Effector memory CD4-positive, alpha-beta T cell (primary cell): ENCODE data around the gene FAM222B.

Experiments used
- DNase-seq, 3 donors: peaks; one replicate each; pipeline ENCODE4 v3.0.0-alpha.2; 2020
- H3K27ac ChIP-seq: 2 replicates; pipeline ENCODE4 v1.7.0; 2013; ENCODE audit warnings: mild to moderate bottlenecking, low read length, moderate library complexity; ENCODE audit not compliant: insufficient read depth, poor library complexity, severe bottlenecking
- H3K27me3 ChIP-seq: replicated peaks from 2 replicates; pipeline ENCODE4 v1.7.0; 2013; ENCODE audit warnings: mild to moderate bottlenecking, low read length; ENCODE audit not compliant: insufficient read depth, control insufficient read depth, poor library complexity, severe bottlenecking
- H3K36me3 ChIP-seq: 2 replicates; pipeline ENCODE4 v1.7.0; 2013; ENCODE audit warnings: mild to moderate bottlenecking, low read length, moderate library complexity; ENCODE audit not compliant: control insufficient read depth, insufficient read depth
- H3K4me1 ChIP-seq: 2 replicates; pipeline ENCODE4 v1.7.0; 2013; ENCODE audit warnings: low read length, mild to moderate bottlenecking; ENCODE audit not compliant: control insufficient read depth, insufficient read depth, poor library complexity, severe bottlenecking
- H3K4me3 ChIP-seq: 2 replicates; pipeline ENCODE4 v1.7.0; 2013; ENCODE audit warnings: low read length, low read depth, mild to moderate bottlenecking; ENCODE audit not compliant: insufficient read depth, poor library complexity, severe bottlenecking
- H3K9me3 ChIP-seq: 2 replicates; pipeline ENCODE4 v1.7.0; 2013; ENCODE audit warnings: mild to moderate bottlenecking, low read length, moderate library complexity; ENCODE audit not compliant: control insufficient read depth
- total RNA-seq, 3 donors: gene quantifications; one replicate each; lab custom pipeline; 2026; lab: John Stamatoyannopoulos, UW

Gene FAM222B
- total RNA-seq, result 13.5 to 22.5 (median 15.1) reads per million in 3 donors

- peak; percentile 74 to 82 (median 75) for DNase-seq
- H3K4me1 ChIP-seq, result peaks cover 7% of the 10 kb centered on the region
- H3K9me3 ChIP-seq, result no peaks in the 10 kb centered on the region
- H3K4me3 ChIP-seq, result peak within 1 kb of the TSS; percentile 85
- no peaks in the 10 kb centered on the region for H3K27me3 ChIP-seq
- peak within 1 kb of the TSS; percentile 79 for H3K27ac ChIP-seq
- no peaks in the 10 kb centered on the region for H3K36me3 ChIP-seq
Measured at GRCh38 chr17:28842282-28843012, at the start of gene FAM222B. Gene FAM222B, minus strand, starts transcription at chr17:28842790. Its CDS starts 76,123 bp downstream, at chr17:28766667.

- Histone ChIP-seq H3K4me3 (no peak overlapping the region), H3K9me3 (no peaks in the 10 kb centered on the region), H3K27me3 (no peaks in the 10 kb centered on the region), H3K4me1 (peaks cover 28% of the 10 kb centered on the region), H3K36me3 (peaks cover 11% of the 10 kb centered on the region), H3K27ac (no peak overlapping the region)
- no peak for DNase-seq
Measured at GRCh38 chr17:28892024-28892423, 49.4 kb upstream of the FAM222B start.

- Histone ChIP-seq H3K27ac (no peak overlapping the region), H3K4me3 (no peak overlapping the region), H3K4me1 (peaks cover 23% of the 10 kb centered on the region), H3K9me3 (no peaks in the 10 kb centered on the region), H3K27me3 (no peaks in the 10 kb centered on the region), H3K36me3 (peaks cover 12% of the 10 kb centered on the region)
- DNase-seq, result no peak
Measured at GRCh38 chr17:28891201-28891600, 48.6 kb upstream of the FAM222B start.

- H3K4me1 ChIP-seq, result peaks cover 17% of the 10 kb centered on the region
Measured at GRCh38 chr17:28889996-28890395, 47.4 kb upstream of the FAM222B start.

GRCh38 chr17:28888832-28889231 is 46.2 kb upstream of the FAM222B start:
- Histone ChIP-seq H3K9me3 (no peaks in the 10 kb centered on the region), H3K4me3 (no peak overlapping the region), H3K27me3 (no peaks in the 10 kb centered on the region), H3K27ac (no peak overlapping the region), H3K36me3 (peaks cover 30% of the 10 kb centered on the region), H3K4me1 (peaks cover 13% of the 10 kb centered on the region)
- DNase-seq, result no peak

More at GRCh38 chr17:28889996-28890395, 47.4 kb upstream of the FAM222B start:
- Histone ChIP-seq H3K27ac (no peak overlapping the region), H3K27me3 (no peaks in the 10 kb centered on the region), H3K4me3 (no peak overlapping the region), H3K9me3 (no peaks in the 10 kb centered on the region), H3K36me3 (peaks cover 21% of the 10 kb centered on the region)
- no peak for DNase-seq

GRCh38 chr17:28887871-28888471 is 45.4 kb upstream of the FAM222B start:
- Histone ChIP-seq H3K36me3 (peaks cover 39% of the 10 kb centered on the region), H3K9me3 (no peaks in the 10 kb centered on the region), H3K27me3 (no peaks in the 10 kb centered on the region), H3K27ac (no peak overlapping the region), H3K4me1 (peaks cover 9% of the 10 kb centered on the region), H3K4me3 (no peak overlapping the region)
- no peak for DNase-seq

- no peak overlapping the region for H3K4me3 ChIP-seq
- H3K27me3 ChIP-seq, result no peaks in the 10 kb centered on the region
- H3K9me3 ChIP-seq, result no peaks in the 10 kb centered on the region
- no peaks in the 10 kb centered on the region for H3K4me1 ChIP-seq
- H3K27ac ChIP-seq, result no peak overlapping the region
- DNase-seq, result no peak
- peaks cover 59% of the 10 kb centered on the region for H3K36me3 ChIP-seq
Measured at GRCh38 chr17:28885951-28886350, 43.4 kb upstream of the FAM222B start.

- no peak for DNase-seq
- Histone ChIP-seq H3K4me3 (no peak overlapping the region), H3K9me3 (no peaks in the 10 kb centered on the region), H3K27me3 (no peaks in the 10 kb centered on the region), H3K4me1 (no peaks in the 10 kb centered on the region), H3K36me3 (peaks cover 65% of the 10 kb centered on the region), H3K27ac (no peak overlapping the region)
Measured at GRCh38 chr17:28885363-28885762, 42.8 kb upstream of the FAM222B start.

- peaks cover 77% of the 10 kb centered on the region for H3K36me3 ChIP-seq
- no peak overlapping the region for H3K27ac ChIP-seq
- H3K4me3 ChIP-seq, result no peak overlapping the region
- no peaks in the 10 kb centered on the region for H3K9me3 ChIP-seq
- H3K27me3 ChIP-seq, result no peaks in the 10 kb centered on the region
- no peaks in the 10 kb centered on the region for H3K4me1 ChIP-seq
- DNase-seq, result no peak
Measured at GRCh38 chr17:28883967-28884702, 41.5 kb upstream of the FAM222B start.
